ENCODE data around the gene REN.

Gene REN

DNA sequence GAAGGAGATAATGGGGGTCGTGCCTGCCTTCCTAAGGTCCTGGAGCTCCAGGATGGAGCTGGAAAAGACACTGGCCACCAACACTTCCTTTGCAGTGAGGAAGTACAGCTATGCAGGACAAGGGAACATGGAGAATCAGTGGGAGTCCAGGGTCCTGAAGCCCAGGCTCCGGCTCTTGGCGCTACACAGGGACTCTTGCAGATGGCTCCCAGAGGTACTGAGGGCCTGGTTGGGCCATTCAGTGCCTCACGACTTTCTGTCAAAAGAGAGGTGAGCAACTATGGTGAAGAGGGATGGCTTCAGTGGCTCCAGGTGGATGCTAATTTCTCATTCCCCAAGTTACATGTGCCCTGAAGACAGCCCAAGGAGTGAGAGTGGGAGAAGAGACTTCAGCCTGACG lies 12.5 kb downstream of the REN start:
- Histone ChIP-seq H3K9ac (ENCODE audit: insufficient read length) (no peak overlapping the region), H3K36me3 (ENCODE audit: insufficient read depth, low read length) (no peaks in the 10 kb centered on the region), H3K4me3 (no peak overlapping the region), H3K9me3 (ENCODE audit: low read depth, low read length) (no peaks in the 10 kb centered on the region), H3K27ac (no peak overlapping the region)
- TF ChIP-seq POLR2AphosphoS5 (IDR thresholded peaks at IDR 0.05; ENCODE audit: borderline replicate concordance, low read depth, low read length) (no peak), EZH2 (IDR thresholded peaks at IDR 0.05) (no peak), FOXP2 (optimal IDR thresholded peaks at IDR 0.05; ENCODE audit: control extremely low read depth, extremely low read length, insufficient read depth) (no peak)
- no peak for DNase-seq (ENCODE audit: low read depth, low spot score)

DNA sequence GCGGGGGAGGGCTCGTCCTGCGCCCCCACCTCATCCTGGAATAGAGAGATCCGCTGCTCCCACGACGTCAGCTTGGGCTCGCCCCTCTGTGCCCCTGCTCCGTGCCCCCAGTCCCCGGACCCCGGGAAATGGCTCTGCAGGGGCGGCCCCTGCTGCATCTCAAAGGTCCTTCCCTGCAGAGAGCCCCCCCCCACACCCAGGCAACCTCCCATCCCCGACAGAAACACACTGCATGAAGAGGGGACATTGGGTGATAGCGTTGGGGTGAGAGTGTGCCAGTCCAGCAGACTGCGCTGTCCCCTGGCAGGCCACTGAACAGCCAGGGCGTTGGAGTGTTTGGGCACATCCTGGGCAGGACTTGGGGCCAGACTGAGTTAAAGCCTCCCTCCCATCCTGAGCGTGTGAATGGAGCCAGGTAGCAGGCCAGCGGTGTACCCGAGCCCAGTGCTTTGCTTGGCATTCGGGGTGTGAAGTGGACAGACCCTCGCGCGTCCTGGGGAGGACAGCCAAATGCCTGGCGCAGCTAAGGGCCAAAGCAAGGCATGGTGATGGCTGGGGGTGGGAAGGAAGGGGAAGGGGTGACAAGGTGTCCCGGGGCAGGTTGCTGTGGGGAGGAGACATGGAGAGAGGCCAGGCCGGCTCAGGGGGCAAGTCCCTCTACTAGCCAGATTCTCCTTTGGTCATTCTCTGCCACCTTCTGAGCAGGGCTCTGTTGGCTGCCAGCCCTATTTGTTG lies 13.7 kb downstream of the REN start:
- H3K9ac ChIP-seq (ENCODE audit: insufficient read length): peak overlapping the region; percentile 73
- H3K4me3 ChIP-seq: peak overlapping the region; percentile 85
- H3K36me3 ChIP-seq (ENCODE audit: insufficient read depth, low read length): no peaks in the 10 kb centered on the region
- H3K9me3 ChIP-seq (ENCODE audit: low read depth, low read length): no peaks in the 10 kb centered on the region
- no peak overlapping the region for H3K27ac ChIP-seq
- no peak for TF ChIP-seq EZH2 (IDR thresholded peaks at IDR 0.05)
- no peak for TF ChIP-seq POLR2AphosphoS5 (IDR thresholded peaks at IDR 0.05; ENCODE audit: borderline replicate concordance, low read depth, low read length)
- no peak for TF ChIP-seq FOXP2 (optimal IDR thresholded peaks at IDR 0.05; ENCODE audit: control extremely low read depth, extremely low read length, insufficient read depth)
- DNase-seq (ENCODE audit: low read depth, low spot score): no peak

DNA sequence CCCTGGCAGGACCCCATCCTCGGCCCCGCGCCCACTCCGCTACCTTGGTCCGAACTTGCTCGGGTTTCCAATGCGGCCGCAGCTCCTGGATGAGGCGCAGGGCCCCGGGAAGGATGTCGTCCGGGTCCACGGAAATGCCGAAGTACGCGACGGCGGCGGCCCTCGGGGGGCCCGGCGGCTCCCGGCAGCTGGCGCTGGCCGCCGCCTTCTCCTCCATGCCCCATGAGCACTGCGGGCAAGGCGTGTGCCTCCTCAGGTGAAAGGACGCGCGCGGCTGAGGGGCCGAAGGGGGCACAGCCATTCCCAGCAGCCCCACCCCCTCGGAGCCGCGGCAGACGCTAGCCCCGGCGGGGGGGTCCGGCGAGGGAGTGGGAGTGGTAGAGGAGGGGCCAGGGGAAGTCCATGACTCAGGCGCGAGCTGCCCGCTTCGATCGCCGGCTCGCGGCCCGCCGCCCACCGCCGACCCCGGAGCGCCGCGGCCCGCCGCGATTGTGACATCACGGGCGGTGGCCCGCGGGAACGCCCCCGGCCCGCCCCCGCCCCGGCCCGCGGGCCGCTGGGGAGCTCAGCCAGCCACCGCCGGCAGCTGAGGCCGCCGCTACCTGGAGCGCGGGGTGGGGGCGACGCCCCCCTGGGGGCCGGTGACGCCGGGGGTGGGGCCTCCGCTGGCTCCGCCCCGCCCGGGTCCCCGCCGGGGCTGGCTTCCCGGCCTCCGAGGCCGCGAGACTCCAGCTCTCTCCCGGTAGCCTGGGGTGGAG lies 14.4 kb downstream of the REN start, which contains the start of gene ETNK2:
TSS of gene ETNK2 (minus strand) at position 493 of the 758 bp plus-strand sequence. CDS start at position 301, 192 bp downstream.
- Histone ChIP-seq H3K9ac (ENCODE audit: insufficient read length) (peak within 1 kb of the TSS; percentile 73), H3K4me3 (peak within 1 kb of the TSS; percentile 85), H3K27ac (no peak within 1 kb of the TSS), H3K9me3 (ENCODE audit: low read depth, low read length) (no peaks in the 10 kb centered on the region), H3K36me3 (ENCODE audit: insufficient read depth, low read length) (no peaks in the 10 kb centered on the region)
- DNase-seq (ENCODE audit: low read depth, low spot score): no peak
- TF ChIP-seq POLR2AphosphoS5 (IDR thresholded peaks at IDR 0.05; ENCODE audit: borderline replicate concordance, low read depth, low read length): no peak
- TF ChIP-seq FOXP2 (optimal IDR thresholded peaks at IDR 0.05; ENCODE audit: control extremely low read depth, extremely low read length, insufficient read depth): no peak
- no peak for TF ChIP-seq EZH2 (IDR thresholded peaks at IDR 0.05)

DNA sequence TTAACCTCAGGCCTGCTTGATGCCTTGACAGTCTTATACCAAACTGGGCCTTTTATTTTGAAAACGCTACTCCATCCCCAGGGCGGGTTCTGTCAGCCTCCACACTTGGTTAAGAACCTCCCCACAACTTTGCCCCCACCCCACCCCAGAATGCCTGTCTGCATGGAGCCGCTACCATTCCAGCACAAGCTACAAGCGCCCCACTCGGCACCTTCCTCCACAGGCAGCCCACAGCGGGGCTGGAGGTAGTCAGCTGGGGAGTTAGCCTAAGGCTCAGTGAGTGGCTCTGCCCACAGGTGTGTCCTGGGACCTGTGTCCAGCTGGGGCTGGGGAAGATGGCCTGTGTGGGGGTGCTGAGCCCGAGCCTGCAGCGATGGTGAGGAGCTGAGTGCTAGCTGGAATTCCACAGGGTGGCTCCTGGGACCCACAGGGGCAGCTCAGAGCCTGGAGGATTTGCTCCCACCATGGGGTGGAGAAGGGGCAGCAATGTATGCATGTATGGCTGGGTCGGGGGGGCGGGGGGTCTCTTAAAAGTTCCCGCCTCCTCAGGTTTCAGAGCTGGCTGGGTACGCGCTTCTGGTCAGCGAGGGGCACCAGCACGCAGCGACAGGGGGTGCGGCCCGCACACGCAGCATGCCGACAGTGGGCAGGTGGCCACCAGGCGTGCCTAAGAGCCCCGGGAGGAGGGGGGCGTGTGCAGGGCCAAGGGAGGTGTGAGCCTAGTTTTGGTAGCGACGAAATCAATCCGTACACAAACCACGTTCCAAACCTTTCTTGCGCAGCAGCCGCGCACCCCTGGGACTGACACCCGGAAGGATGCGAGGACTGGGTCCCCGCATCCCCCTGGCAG lies 15.2 kb downstream of the REN start:
- Histone ChIP-seq H3K9me3 (ENCODE audit: low read depth, low read length) (no peaks in the 10 kb centered on the region), H3K9ac (ENCODE audit: insufficient read length) (peak overlapping the region; percentile 68), H3K36me3 (ENCODE audit: insufficient read depth, low read length) (no peaks in the 10 kb centered on the region), H3K4me3 (peak overlapping the region; percentile 85), H3K27ac (no peak overlapping the region)
- no peak for DNase-seq (ENCODE audit: low read depth, low spot score)
- TF ChIP-seq FOXP2 (optimal IDR thresholded peaks at IDR 0.05; ENCODE audit: control extremely low read depth, extremely low read length, insufficient read depth) (no peak), POLR2AphosphoS5 (IDR thresholded peaks at IDR 0.05; ENCODE audit: borderline replicate concordance, low read depth, low read length) (no peak), EZH2 (IDR thresholded peaks at IDR 0.05) (no peak)

DNA sequence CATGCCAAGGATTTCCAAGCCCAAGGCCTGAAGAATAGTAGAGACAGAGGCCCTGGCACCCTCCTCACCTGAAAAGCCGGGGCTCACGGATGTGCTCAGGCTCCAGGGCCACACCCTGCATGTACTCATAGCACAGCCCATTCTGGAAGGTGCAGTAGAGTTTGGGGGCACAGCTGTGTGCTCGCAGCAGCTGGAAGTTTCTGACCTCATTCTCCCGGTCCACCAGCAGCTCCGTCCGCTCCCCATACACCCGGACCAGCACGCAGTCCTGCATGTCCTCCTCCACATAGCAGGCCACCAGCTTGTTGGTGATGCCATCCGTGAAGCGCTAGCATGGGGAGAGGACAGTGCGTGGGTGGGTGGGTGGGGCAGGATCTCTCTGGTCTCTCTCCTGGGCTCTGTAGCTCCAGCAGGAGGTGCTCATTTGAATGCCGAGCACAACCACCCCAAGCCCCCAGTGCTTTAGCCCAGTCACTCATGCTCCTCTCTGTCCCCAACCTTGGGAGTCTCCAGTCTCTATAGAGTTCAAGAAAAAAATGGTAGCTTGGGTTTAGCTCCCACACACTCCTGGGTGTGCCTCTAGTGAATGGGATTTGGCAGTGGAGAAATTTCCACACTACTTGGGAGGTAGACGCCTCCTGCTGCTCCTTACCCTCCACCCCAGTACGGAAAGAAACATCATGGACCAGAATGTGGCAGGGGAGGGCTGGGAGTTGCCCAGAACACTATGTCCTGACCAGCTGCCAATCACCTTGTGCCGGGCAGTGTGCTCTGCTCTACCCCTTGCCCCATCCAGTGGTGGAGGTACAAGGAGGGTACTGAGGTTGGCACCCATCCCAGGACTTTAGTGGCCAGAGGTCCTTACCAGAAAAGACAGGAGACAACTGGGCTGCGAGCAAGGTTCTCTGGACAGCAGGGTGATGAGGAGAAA lies 16.2 kb downstream of the REN start:
- H3K27ac ChIP-seq: no peak overlapping the region
- no peaks in the 10 kb centered on the region for H3K9me3 ChIP-seq (ENCODE audit: low read depth, low read length)
- H3K4me3 ChIP-seq: no peak overlapping the region
- H3K9ac ChIP-seq (ENCODE audit: insufficient read length): no peak overlapping the region
- TF ChIP-seq EZH2 (IDR thresholded peaks at IDR 0.05): no peak
- H3K36me3 ChIP-seq (ENCODE audit: insufficient read depth, low read length): no peaks in the 10 kb centered on the region
- no peak for DNase-seq (ENCODE audit: low read depth, low spot score)

DNA sequence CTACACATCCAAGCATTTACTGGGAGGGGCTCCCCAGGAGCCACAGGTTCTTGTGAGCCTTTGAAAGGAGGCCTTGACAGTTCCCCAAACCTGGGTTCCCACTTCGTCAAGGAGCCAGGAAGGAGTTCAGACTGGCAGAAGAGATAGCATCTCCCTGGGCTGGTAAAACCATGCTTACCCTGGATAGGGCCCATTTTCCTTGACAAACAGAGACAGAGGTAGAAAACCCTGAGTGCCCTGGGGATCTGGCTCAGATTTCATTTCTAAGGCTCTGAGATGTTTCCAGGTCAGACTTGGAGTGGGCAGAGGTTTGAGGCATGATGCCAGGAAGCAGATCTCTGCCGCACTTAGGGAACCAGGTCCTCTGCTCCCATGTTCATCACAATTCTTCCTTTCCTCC lies 17.0 kb downstream of the REN start:
- Histone ChIP-seq H3K9me3 (ENCODE audit: low read depth, low read length) (no peaks in the 10 kb centered on the region), H3K4me3 (no peak overlapping the region), H3K36me3 (ENCODE audit: insufficient read depth, low read length) (no peaks in the 10 kb centered on the region), H3K27ac (no peak overlapping the region), H3K9ac (ENCODE audit: insufficient read length) (no peak overlapping the region)
- no peak for DNase-seq (ENCODE audit: low read depth, low spot score)
- TF ChIP-seq POLR2AphosphoS5 (IDR thresholded peaks at IDR 0.05; ENCODE audit: borderline replicate concordance, low read depth, low read length): no peak
- no peak for TF ChIP-seq EZH2 (IDR thresholded peaks at IDR 0.05)
- TF ChIP-seq FOXP2 (optimal IDR thresholded peaks at IDR 0.05; ENCODE audit: control extremely low read depth, extremely low read length, insufficient read depth): no peak

DNA sequence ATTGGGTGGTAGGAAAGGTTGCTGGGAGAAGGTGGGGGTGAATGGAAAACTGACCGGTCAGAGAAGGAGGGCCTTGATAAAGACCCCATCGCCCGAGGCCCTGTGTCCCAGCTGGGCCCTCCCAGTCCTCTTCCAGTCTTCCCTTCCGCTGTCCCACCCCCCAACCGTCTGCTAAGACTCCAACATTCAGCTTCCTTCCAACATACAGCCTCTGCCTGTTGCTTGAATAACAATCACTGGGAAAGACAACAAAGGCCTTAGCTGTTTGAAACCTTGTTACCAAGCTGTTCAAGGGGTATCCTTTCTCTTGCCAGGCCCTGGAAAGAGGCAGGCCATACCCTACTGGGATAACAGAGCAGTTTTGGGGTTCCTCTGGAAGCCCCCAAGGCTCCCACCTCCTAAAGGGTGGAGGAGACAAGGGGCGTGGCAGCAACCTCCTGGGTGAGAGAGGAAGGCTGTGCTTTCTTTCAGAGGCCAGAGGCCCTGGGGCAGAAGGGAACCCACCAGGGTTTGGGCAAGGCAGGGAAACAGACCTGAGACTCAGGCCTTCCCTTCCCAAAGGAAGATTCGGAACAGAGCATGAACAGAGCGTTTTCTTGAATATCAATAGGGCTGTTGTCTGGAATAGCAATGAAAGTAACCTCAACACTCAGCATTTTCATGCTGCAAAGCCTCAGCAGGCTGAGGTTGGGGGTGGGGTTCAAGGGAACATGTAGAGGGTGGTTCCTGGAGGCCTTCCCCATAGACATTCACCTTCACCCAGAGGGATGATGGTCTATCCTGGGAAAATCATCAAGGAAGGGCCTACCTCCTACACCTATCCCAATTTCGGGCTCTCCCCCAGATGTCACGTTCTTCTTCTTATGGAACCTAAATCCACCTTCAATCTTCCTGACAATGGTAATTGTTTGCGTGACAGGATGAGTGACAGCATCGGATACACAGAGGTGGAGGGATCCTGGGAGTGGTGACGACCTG lies 18.4 kb downstream of the REN start:
- Histone ChIP-seq H3K36me3 (ENCODE audit: insufficient read depth, low read length) (no peaks in the 10 kb centered on the region), H3K27ac (no peak overlapping the region), H3K4me3 (no peak overlapping the region), H3K9ac (ENCODE audit: insufficient read length) (no peak overlapping the region), H3K9me3 (ENCODE audit: low read depth, low read length) (no peaks in the 10 kb centered on the region)
- no peak for DNase-seq (ENCODE audit: low read depth, low spot score)
- TF ChIP-seq POLR2AphosphoS5 (IDR thresholded peaks at IDR 0.05; ENCODE audit: borderline replicate concordance, low read depth, low read length): no peak
- TF ChIP-seq FOXP2 (optimal IDR thresholded peaks at IDR 0.05; ENCODE audit: control extremely low read depth, extremely low read length, insufficient read depth): no peak
- no peak for TF ChIP-seq EZH2 (IDR thresholded peaks at IDR 0.05)
